Nephron (organoid): ENCODE results near the gene ARFGEF2.

Experiments used
- H3K27ac Mint-ChIP-seq, 3 experiments: 2 replicates each; pipeline ENCODE4 v1.8.0; 2020; ENCODE audit warnings: mixed read lengths in 3 of 3, mild to moderate bottlenecking in 2 of 3, moderate library complexity in 1 of 3
- H3K27me3 Mint-ChIP-seq: 2 replicates; pipeline ENCODE4 v1.8.0; 2021; ENCODE audit warnings: low read depth, mild to moderate bottlenecking, moderate library complexity, mixed read lengths
- H3K36me3 Mint-ChIP-seq: 2 replicates; pipeline ENCODE4 v1.8.0; 2020; ENCODE audit warnings: low read depth, mixed read lengths
- H3K4me1 Mint-ChIP-seq: 2 replicates; pipeline ENCODE4 v1.8.0; 2020; ENCODE audit warnings: mixed read lengths
- H3K4me3 Mint-ChIP-seq, 3 experiments: 2 replicates each; pipeline ENCODE4 v1.8.0; 2020; ENCODE audit warnings: mild to moderate bottlenecking in 3 of 3, mixed read lengths in 3 of 3, moderate library complexity in 2 of 3
- H3K9me3 Mint-ChIP-seq: 2 replicates; pipeline ENCODE4 v1.8.0; 2020; ENCODE audit warnings: mixed read lengths
- CTCF ChIP-seq, 3 experiments: fragments of 200-600 bp; sonication (generic); IDR thresholded peaks; one replicate each; pipeline ENCODE4 v1.5.0; 2021; ENCODE audit warnings: antibody characterized with exemption in 3 of 3; ENCODE audit not compliant: unreplicated experiment in 3 of 3

Gene ARFGEF2

GRCh38 chr20:48889140-48889790, 32.2 kb upstream of the ARFGEF2 start:
- H3K4me3 Mint-ChIP-seq: no peak overlapping the region
- H3K36me3 Mint-ChIP-seq: no peaks in the 10 kb centered on the region
- H3K4me1 Mint-ChIP-seq: peaks cover 7% of the 10 kb centered on the region
- peaks cover 11% of the 10 kb centered on the region for H3K9me3 Mint-ChIP-seq
- no peak overlapping the region for H3K27ac Mint-ChIP-seq
- TF ChIP-seq CTCF (IDR thresholded peaks at IDR 0.05; ENCODE audit: unreplicated experiment in 3 of 3): no peak
- H3K27me3 Mint-ChIP-seq: peaks cover 4% of the 10 kb centered on the region

- Mint-ChIP-seq H3K4me3 (no peak overlapping the region), H3K36me3 (no peaks in the 10 kb centered on the region), H3K27me3 (peaks cover 4% of the 10 kb centered on the region), H3K27ac (no peak overlapping the region), H3K9me3 (peaks cover 11% of the 10 kb centered on the region), H3K4me1 (peaks cover 7% of the 10 kb centered on the region)
- no peak for TF ChIP-seq CTCF (IDR thresholded peaks at IDR 0.05; ENCODE audit: unreplicated experiment in 3 of 3)
Observed at GRCh38 chr20:48891235-48892048, 30.1 kb upstream of the ARFGEF2 start.

GRCh38 chr20:48892049-48892470, 29.5 kb upstream of the ARFGEF2 start:
- H3K27me3 Mint-ChIP-seq: peaks cover 7% of the 10 kb centered on the region

GRCh38 chr20:48892891-48893290, 28.6 kb upstream of the ARFGEF2 start:
- H3K4me1 Mint-ChIP-seq: peaks cover 7% of the 10 kb centered on the region
- H3K27ac Mint-ChIP-seq: no peak overlapping the region

More at GRCh38 chr20:48892049-48892470, 29.5 kb upstream of the ARFGEF2 start:
- peaks cover 7% of the 10 kb centered on the region for H3K4me1 Mint-ChIP-seq
- peaks cover 11% of the 10 kb centered on the region for H3K9me3 Mint-ChIP-seq
- no peak overlapping the region for H3K27ac Mint-ChIP-seq
- no peak overlapping the region for H3K4me3 Mint-ChIP-seq
- no peak for TF ChIP-seq CTCF (IDR thresholded peaks at IDR 0.05; ENCODE audit: unreplicated experiment in 3 of 3)
- H3K36me3 Mint-ChIP-seq: no peaks in the 10 kb centered on the region

GRCh38 chr20:48893374-48893773, 28.1 kb upstream of the ARFGEF2 start:
- H3K27ac Mint-ChIP-seq: no peak overlapping the region
- peaks cover 13% of the 10 kb centered on the region for H3K27me3 Mint-ChIP-seq
- H3K36me3 Mint-ChIP-seq: no peaks in the 10 kb centered on the region
- peaks cover 11% of the 10 kb centered on the region for H3K9me3 Mint-ChIP-seq
- no peak for TF ChIP-seq CTCF (IDR thresholded peaks at IDR 0.05; ENCODE audit: unreplicated experiment in 3 of 3)
- H3K4me1 Mint-ChIP-seq: peaks cover 7% of the 10 kb centered on the region
- H3K4me3 Mint-ChIP-seq: no peak overlapping the region

More at GRCh38 chr20:48892891-48893290, 28.6 kb upstream of the ARFGEF2 start:
- Mint-ChIP-seq H3K4me3 (no peak overlapping the region), H3K27me3 (peaks cover 8% of the 10 kb centered on the region), H3K9me3 (peaks cover 11% of the 10 kb centered on the region), H3K36me3 (no peaks in the 10 kb centered on the region)
- TF ChIP-seq CTCF (IDR thresholded peaks at IDR 0.05; ENCODE audit: unreplicated experiment in 3 of 3): no peak
